Measurements from ENCODE around the gene CLCN4.

The CLCN4 gene

DNA sequence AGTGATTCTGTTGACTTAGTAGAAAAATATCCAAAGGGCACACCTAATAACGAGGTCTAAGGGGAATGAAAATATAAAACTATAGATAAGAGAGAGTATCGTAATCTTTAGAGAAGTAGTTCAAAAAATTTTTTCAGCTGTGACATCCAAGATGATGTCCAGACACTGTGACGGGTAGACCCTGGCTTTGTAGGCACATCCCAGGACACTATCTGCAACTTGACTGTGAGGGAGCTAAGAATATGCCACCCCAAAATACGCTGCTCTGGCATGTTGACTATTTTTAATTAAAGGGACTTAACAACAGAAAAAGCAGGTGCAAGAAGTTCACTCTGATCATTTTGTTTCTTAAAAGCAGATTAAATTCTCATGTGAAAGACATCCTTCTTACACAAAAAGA is 89.5 kb downstream of the CLCN4 start:
- DNase-seq = no peak

DNA sequence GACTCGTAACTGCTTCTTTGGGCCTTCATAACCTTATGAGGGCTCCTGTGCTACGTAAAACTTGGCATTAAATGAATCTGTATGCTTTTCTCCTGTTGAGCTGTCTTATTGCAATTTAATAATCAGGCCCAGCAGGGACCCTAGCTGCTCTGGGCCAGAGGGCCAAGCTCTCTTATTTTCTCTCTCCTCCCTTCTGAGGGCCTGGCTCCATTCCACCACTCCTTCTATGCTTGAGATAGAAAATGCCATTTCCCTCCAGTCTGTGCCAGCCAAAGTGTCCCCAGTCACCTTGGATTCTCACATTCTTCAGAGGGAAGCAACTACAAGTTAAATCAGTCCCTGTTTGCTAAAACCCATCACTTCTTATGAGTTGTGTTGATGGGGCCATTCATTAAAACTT is 90.1 kb downstream of the CLCN4 start:
- no peak for DNase-seq

DNA sequence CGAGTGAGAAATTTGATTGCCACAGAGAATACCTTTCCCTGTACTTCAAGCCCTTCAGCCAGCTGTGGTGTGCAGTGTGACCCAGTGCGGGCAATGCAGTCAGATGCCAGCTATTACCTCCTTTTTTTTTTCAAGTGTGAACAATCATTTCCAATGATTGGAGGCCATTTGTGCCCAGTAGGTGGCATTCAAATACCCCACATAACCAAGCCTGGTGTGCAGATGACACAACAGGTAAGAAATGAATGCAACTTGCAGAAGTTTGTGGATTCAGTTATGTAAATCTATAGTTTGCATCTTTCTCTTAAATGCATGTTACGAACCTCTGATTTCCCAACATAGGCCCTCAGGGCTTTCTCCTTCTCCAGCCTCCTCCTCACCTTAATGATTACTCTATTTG is 98.0 kb downstream of the CLCN4 start:
- no peak for DNase-seq

DNA sequence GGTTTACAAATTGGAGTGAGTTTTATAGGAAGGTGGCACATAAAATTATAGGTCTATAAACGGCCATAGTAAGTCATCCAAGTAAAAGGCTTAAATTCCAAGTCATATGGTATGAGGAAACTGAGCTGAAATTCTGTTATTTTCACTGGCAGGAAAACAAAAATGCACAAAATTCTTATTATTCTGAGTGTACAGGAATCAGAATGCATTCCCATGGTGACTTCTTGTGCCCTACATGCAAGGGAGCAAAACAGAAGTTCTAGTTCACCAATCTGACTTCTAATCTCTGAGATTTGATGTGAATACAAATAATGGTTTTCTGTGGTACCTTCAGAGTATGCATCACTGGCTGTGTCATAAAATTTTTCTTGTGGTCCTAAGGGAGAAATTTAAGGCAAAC is 102.9 kb downstream of the CLCN4 start:
- DNase-seq = no peak

DNA sequence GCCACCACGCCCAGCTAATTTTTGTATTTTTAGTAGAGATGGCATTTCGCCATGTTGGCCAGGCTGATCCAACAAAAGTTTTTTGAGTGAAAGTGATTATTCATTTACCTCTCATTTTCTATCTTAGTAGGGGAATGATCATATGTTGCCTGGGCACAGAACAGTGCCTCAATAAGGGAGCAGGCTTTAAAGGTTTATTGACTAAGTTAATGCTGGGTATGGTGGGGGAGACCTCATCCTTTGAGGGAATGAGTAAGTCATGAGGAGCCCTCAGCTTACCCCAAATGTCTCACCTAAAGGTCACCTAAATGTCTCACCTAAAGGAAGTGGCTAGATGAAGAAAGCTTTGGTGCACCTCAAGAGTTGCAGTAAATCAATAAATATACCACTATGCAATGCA is 109.0 kb downstream of the CLCN4 start:
- DNase-seq = no peak

DNA sequence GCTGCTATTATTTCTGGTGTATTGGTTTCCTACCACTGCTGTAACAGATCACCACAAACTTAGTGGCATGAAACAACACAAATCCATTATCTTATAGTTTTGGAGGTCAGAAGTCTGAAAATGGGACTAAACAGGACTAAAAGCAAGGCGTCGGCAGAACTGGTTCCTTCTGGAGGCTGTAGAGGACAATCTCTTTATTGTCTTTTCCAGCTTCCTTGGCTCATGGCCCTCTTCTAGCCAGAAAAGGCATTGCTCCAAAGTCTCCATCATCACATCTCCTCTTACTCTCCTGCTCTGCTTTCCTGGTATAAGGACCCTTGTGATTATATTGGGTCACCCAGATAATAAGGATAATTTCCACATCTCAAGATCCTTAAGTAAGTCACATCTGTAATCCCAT is 121.9 kb downstream of the CLCN4 start:
- DNase-seq = no peak

DNA sequence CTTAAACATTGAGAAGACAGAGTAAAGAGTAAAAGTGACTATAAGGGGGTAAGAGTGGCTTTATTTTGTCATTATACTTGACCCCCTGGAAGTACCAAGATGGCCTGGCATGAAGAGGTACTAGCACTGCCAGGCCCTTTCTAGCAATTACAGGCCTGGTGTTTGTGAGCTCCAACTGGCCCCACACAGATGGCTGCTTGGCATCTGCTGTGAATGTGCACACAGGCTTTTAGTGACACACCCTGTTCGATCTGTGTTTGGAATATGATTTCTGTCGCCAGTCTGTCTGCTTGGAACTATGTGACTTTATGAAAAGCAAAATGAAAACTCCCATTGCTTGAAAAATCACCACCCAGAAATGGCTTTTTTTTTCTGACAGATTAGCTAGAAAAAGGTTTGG is 123.3 kb downstream of the CLCN4 start:
- DNase-seq = no peak

DNA sequence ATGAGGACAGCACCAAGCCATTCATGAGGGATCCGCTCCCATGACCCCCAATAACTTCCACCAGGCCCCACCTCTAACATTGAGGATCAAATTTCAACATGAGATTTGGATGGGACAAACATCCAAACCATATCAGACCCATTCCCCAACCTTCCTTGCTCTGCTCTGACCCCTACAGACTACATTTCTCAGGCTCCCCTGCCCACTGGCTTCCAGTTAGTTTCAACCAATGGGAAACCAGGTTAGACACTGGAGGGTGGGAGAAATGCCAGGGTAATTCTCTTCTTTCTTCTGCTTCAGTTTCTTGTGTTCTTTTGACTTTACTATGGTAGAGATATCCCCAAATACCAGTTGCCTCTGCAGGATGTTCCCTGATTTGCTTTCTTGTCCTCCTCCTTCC is 125.7 kb downstream of the CLCN4 start:
- no peak for DNase-seq

DNA sequence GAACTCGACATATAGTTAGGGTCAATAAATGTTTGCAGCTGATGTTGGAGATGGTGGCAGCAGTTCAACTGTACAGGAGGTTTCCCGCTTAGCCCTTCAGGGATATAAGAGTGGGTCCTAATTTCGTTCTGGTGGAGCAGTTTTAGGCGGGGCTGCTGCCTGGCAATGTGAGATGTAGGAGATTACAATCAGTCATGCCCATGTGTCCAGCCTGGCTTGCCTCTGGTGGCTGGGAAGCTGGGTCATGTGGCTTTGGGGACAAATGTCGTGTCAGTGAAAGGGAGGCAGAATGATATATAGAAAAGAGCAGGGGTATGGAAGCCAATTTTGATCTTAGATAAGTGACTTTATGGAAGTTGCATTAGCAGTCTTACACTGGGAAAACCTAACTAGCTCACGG is 129.4 kb downstream of the CLCN4 start:
- no peak for DNase-seq

All from activated naive CD4-positive, alpha-beta T cell (primary cell).